ENCODE results near the gene PREX1. TPM values are rescaled to one million over a fixed set of nuclear protein-coding genes. Genes with fewer than 3 reads are reported as not detected.

The PREX1 gene
- total and polyA plus RNA-seq, 2 experiments from 2014 or later: 2.4 to 10.3 TPM

- H3K4me1 Mint-ChIP-seq: no peaks in the 10 kb centered on the region
- no peak for ATAC-seq
- H3K27ac Mint-ChIP-seq: no peak overlapping the region
These were observed 20.0 kb downstream of the PREX1 start for GRCh38 chr20:48807586-48808381.

More at GRCh38 chr20:48807586-48808381, 20.0 kb downstream of the PREX1 start:
- no peaks in the 10 kb centered on the region for H3K36me3 ChIP-seq (ENCODE audit: insufficient read depth)
- no peak overlapping the region for H3K27ac ChIP-seq (ENCODE audit: low read depth)
- no peak overlapping the region for H2AFZ ChIP-seq
- H3F3A ChIP-seq (replicated peaks; ENCODE audit: low read depth): no peaks in the 10 kb centered on the region
- no peaks in the 10 kb centered on the region for H4K20me1 ChIP-seq (replicated peaks; ENCODE audit: insufficient read depth)
- Mint-ChIP-seq H3K27me3 (ENCODE audit: insufficient read depth, low read depth, poor library complexity) (peaks cover 6% of the 10 kb centered on the region), H3K4me3 (no peak overlapping the region), H3K36me3 (ENCODE audit: low read depth) (peaks cover 16% of the 10 kb centered on the region), H3K9me3 (peaks cover 4% of the 10 kb centered on the region; the same call in 2 of the 3 replicates)
- no peaks in the 10 kb centered on the region for H3K4me1 ChIP-seq (ENCODE audit: insufficient read depth)
- H3K27me3 ChIP-seq (ENCODE audit: insufficient read depth): no peaks in the 10 kb centered on the region
- no peak for DNase-seq (ENCODE audit: low spot score)
- H3K79me2 ChIP-seq (replicated peaks; ENCODE audit: insufficient read depth): no peaks in the 10 kb centered on the region
- no peaks in the 10 kb centered on the region for H3K9me2 ChIP-seq (ENCODE audit: insufficient read depth)
- H3K4me3 ChIP-seq: no peak overlapping the region
- no peak overlapping the region for H3K4me2 ChIP-seq
- TF ChIP-seq CTCF (conservative IDR thresholded peaks at IDR 0.05; ENCODE audit: low read depth in 2 of 2): no peak
- no peak for TF ChIP-seq STAT1 (IDR thresholded peaks at IDR 0.05; ENCODE audit: unreplicated experiment)
- no peak for TF ChIP-seq POLR2AphosphoS5 (IDR thresholded peaks at IDR 0.05; ENCODE audit: low read depth)
- TF ChIP-seq EZH2phosphoT487 (IDR thresholded peaks at IDR 0.05; ENCODE audit: unreplicated experiment): no peak
- no peak for TF ChIP-seq EZH2 (IDR thresholded peaks at IDR 0.05; ENCODE audit: low read depth, unreplicated experiment)
- no peak for TF ChIP-seq ZNF331 (CRISPR knock-in tag; IDR thresholded peaks at IDR 0.05; ENCODE audit: low read depth)
- no peak for TF ChIP-seq JUNB (IDR thresholded peaks at IDR 0.05; ENCODE audit: unreplicated experiment)
- no peak for TF ChIP-seq NANOG (IDR thresholded peaks at IDR 0.05; ENCODE audit: borderline replicate concordance)
- no peak for TF ChIP-seq ETS1 (IDR thresholded peaks at IDR 0.05)
- TF ChIP-seq ZNF462 (CRISPR knock-in tag; IDR thresholded peaks at IDR 0.05): no peak
- TF ChIP-seq REST (IDR thresholded peaks at IDR 0.05; ENCODE audit: unreplicated experiment): no peak
